Measurements from ENCODE around the gene UHRF2.
"Not testable (repeated sequence)": the region's sequence is repeated elsewhere in the genome, so short reads cannot be mapped to it uniquely, and the experiment has no call there.

The UHRF2 gene

GRCh38 chr9:6412487-6413364 is at the start of gene UHRF2:
TSS of gene UHRF2 (plus strand) at chr9:6413199. CDS start at chr9:6413491, 292 bp downstream.
- peak; percentile 88 for DNase-seq (ENCODE audit: low spot score)

- DNase-seq (ENCODE audit: low spot score) = no peak
Observed at GRCh38 chr9:6367128-6367890, 45.7 kb upstream of the UHRF2 start.

- DNase-seq (ENCODE audit: low spot score) = no peak
Observed at GRCh38 chr9:6368831-6369230, 44.2 kb upstream of the UHRF2 start.

- DNase-seq (ENCODE audit: low spot score) = not testable (repeated sequence)
Observed at GRCh38 chr9:6381477-6382012, 31.5 kb upstream of the UHRF2 start.

GRCh38 chr9:6382681-6383080 is 30.3 kb upstream of the UHRF2 start:
- DNase-seq (ENCODE audit: low spot score) = no peak

GRCh38 chr9:6383551-6384225 is 29.3 kb upstream of the UHRF2 start:
- no peak for DNase-seq (ENCODE audit: low spot score)

GRCh38 chr9:6384732-6385131 is 28.3 kb upstream of the UHRF2 start:
- DNase-seq (ENCODE audit: low spot score) = no peak

- DNase-seq (ENCODE audit: low spot score) = no peak
Observed at GRCh38 chr9:6399071-6399470, 13.9 kb upstream of the UHRF2 start.

- no peak for DNase-seq (ENCODE audit: low spot score)
Observed at GRCh38 chr9:6405371-6405770, 7.6 kb upstream of the UHRF2 start.

- no peak for DNase-seq (ENCODE audit: low spot score)
Observed at GRCh38 chr9:6407778-6408177, 5.2 kb upstream of the UHRF2 start.

- DNase-seq (ENCODE audit: low spot score) = no peak
Observed at GRCh38 chr9:6408320-6408719, 4.7 kb upstream of the UHRF2 start.

GRCh38 chr9:6409811-6410210 is 3.2 kb upstream of the UHRF2 start:
- no peak for DNase-seq (ENCODE audit: low spot score)

GRCh38 chr9:6410633-6411032 is 2.4 kb upstream of the UHRF2 start:
- no peak for DNase-seq (ENCODE audit: low spot score)

GRCh38 chr9:6413365-6414246 is 607 bp downstream of the UHRF2 start:
- DNase-seq (ENCODE audit: low spot score) = no peak

GRCh38 chr9:6414247-6414641 is 1.2 kb downstream of the UHRF2 start:
- DNase-seq (ENCODE audit: low spot score) = no peak

- no peak for DNase-seq (ENCODE audit: low spot score)
Observed at GRCh38 chr9:6415266-6415665, 2.3 kb downstream of the UHRF2 start.

- no peak for DNase-seq (ENCODE audit: low spot score)
Observed at GRCh38 chr9:6417186-6417585, 4.2 kb downstream of the UHRF2 start.

- DNase-seq (ENCODE audit: low spot score) = no peak
Observed at GRCh38 chr9:6418764-6419163, 5.8 kb downstream of the UHRF2 start.

GRCh38 chr9:6424940-6425339 is 11.9 kb downstream of the UHRF2 start:
- no peak for DNase-seq (ENCODE audit: low spot score)

- no peak for DNase-seq (ENCODE audit: low spot score)
Observed at GRCh38 chr9:6426117-6426516, 13.1 kb downstream of the UHRF2 start.

All from HuH-7 (cell line).